Panc1 (cell line): Measurements from ENCODE around the gene RHBDF1.

Experiments
- TCF7L2 ChIP-seq: IDR thresholded peaks from 2 replicates; pipeline ENCODE4 v1.6.1; 2011; ENCODE audit warnings: mild to moderate bottlenecking, low read depth, low read length, inconsistent platforms
- TF ChIP-seq, protein P1 (sequence below): fragments of 450-650 bp; IDR thresholded peaks from 2 replicates; pipeline ENCODE4 v1.5.1; 2017; ENCODE audit warnings: mild to moderate bottlenecking
- TF ChIP-seq, protein P2 (sequence below), 2 experiments: IDR thresholded peaks; 2 replicates each; pipeline ENCODE4 v1.6.1; 2011 to 2012; ENCODE audit warnings: low read depth in 2 of 2, control low read depth in 1 of 2, low read length in 1 of 2, mild to moderate bottlenecking in 1 of 2, moderate library complexity in 1 of 2; ENCODE audit not compliant: insufficient read depth in 1 of 2

DNA sequence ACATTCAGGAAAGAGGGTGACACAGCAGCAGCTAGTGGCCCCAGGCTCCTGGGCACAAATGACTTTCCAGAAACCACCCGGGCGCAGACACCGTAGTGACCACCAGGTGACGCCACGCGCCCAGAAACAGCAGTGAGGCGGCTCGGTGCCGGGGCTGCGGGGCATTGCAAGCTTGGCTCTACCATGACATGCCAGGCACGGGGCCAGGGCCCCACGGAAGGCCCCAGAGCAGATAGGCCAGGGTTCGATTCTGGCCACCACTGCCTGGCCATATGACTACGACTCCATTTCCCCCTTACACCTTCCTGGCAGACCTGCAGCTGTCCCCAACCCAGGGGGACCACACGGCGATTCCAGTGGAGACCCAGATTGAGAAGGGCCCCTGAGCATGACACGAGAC is 6.7 kb downstream of the RHBDF1 start:
- TF ChIP-seq, protein P1, sequence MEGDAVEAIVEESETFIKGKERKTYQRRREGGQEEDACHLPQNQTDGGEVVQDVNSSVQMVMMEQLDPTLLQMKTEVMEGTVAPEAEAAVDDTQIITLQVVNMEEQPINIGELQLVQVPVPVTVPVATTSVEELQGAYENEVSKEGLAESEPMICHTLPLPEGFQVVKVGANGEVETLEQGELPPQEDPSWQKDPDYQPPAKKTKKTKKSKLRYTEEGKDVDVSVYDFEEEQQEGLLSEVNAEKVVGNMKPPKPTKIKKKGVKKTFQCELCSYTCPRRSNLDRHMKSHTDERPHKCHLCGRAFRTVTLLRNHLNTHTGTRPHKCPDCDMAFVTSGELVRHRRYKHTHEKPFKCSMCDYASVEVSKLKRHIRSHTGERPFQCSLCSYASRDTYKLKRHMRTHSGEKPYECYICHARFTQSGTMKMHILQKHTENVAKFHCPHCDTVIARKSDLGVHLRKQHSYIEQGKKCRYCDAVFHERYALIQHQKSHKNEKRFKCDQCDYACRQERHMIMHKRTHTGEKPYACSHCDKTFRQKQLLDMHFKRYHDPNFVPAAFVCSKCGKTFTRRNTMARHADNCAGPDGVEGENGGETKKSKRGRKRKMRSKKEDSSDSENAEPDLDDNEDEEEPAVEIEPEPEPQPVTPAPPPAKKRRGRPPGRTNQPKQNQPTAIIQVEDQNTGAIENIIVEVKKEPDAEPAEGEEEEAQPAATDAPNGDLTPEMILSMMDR: peak; percentile 99
- no peak for TF ChIP-seq TCF7L2
- TF ChIP-seq, protein P2, sequence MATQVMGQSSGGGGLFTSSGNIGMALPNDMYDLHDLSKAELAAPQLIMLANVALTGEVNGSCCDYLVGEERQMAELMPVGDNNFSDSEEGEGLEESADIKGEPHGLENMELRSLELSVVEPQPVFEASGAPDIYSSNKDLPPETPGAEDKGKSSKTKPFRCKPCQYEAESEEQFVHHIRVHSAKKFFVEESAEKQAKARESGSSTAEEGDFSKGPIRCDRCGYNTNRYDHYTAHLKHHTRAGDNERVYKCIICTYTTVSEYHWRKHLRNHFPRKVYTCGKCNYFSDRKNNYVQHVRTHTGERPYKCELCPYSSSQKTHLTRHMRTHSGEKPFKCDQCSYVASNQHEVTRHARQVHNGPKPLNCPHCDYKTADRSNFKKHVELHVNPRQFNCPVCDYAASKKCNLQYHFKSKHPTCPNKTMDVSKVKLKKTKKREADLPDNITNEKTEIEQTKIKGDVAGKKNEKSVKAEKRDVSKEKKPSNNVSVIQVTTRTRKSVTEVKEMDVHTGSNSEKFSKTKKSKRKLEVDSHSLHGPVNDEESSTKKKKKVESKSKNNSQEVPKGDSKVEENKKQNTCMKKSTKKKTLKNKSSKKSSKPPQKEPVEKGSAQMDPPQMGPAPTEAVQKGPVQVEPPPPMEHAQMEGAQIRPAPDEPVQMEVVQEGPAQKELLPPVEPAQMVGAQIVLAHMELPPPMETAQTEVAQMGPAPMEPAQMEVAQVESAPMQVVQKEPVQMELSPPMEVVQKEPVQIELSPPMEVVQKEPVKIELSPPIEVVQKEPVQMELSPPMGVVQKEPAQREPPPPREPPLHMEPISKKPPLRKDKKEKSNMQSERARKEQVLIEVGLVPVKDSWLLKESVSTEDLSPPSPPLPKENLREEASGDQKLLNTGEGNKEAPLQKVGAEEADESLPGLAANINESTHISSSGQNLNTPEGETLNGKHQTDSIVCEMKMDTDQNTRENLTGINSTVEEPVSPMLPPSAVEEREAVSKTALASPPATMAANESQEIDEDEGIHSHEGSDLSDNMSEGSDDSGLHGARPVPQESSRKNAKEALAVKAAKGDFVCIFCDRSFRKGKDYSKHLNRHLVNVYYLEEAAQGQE (IDR thresholded peaks at IDR 0.05; ENCODE audit: insufficient read depth in 1 of 2, low read depth in 2 of 2, low read length in 1 of 2): no peak
